GM12878 (cell line): Measurements from ENCODE around the gene PQBP1. TPM values are rescaled to one million over a fixed set of nuclear protein-coding genes. Genes with fewer than 3 reads are reported as not detected.

Source experiments
- BHLHE40 ChIP-seq, 2 experiments: fragments of 450-650 bp in 1 of 2; IDR thresholded peaks; 2 replicates each; pipeline ENCODE4 v1.6.1; 2011 to 2017; ENCODE audit warnings: low read depth in 2 of 2, borderline replicate concordance in 1 of 2, improper control_type of control experiment in 1 of 2, low read length in 1 of 2, mild to moderate bottlenecking in 1 of 2
- CBX5 ChIP-seq: sonication (generic); IDR thresholded peaks from 2 replicates; pipeline ENCODE4 v1.6.1; 2016; ENCODE audit warnings: low read depth, moderate library complexity, mild to moderate bottlenecking, inconsistent platforms
- CREB1 ChIP-seq: IDR thresholded peaks from 2 replicates; pipeline ENCODE4 v1.6.1; 2012; ENCODE audit warnings: low read depth, mild to moderate bottlenecking, inconsistent platforms
- DPF2 ChIP-seq: fragments of 450-650 bp; IDR thresholded peaks from 2 replicates; pipeline ENCODE4 v1.6.1; 2017; ENCODE audit warnings: mild to moderate bottlenecking
- EGR1 ChIP-seq, 2 experiments: IDR thresholded peaks; 1 replicate in 1 of 2; 2 replicates in 1 of 2; pipeline ENCODE4 v1.6.1; 2011 to 2012; ENCODE audit warnings: low read depth in 2 of 2, low read length in 2 of 2, borderline replicate concordance in 1 of 2, mild to moderate bottlenecking in 1 of 2, moderate library complexity in 1 of 2
- EP300 ChIP-seq, 2 experiments: fragments of 150-350 bp in 1 of 2; IDR thresholded peaks; 2 replicates each; pipeline ENCODE4 v1.6.1; 2011 to 2012; ENCODE audit warnings: low read depth in 2 of 2, low read length in 2 of 2, borderline replicate concordance in 1 of 2, improper control_type of control experiment in 1 of 2, inconsistent platforms in 1 of 2; ENCODE audit not compliant: control insufficient read depth in 1 of 2
- HSF1 ChIP-seq: fragments of 150-350 bp; IDR thresholded peaks from 2 replicates; pipeline ENCODE4 v1.6.1; 2014; ENCODE audit warnings: mild to moderate bottlenecking, low read depth, low read length
- IKZF1 ChIP-seq: fragments of 450-650 bp; conservative IDR thresholded peaks from 2 replicates; pipeline ENCODE4 v1.6.1; 2017; ENCODE audit warnings: antibody characterized with exemption, mild to moderate bottlenecking
- IRF4 ChIP-seq: IDR thresholded peaks from 2 replicates; pipeline ENCODE4 v1.6.1; 2011; ENCODE audit warnings: low read depth, low read length
- MEF2A ChIP-seq: IDR thresholded peaks from 2 replicates; pipeline ENCODE4 v1.6.1; 2011; ENCODE audit warnings: low read depth, mild to moderate bottlenecking, low read length, moderate library complexity; ENCODE audit not compliant: insufficient read depth
- MEF2B ChIP-seq: fragments of 450-650 bp; IDR thresholded peaks from 2 replicates; pipeline ENCODE4 v1.6.1; 2018; ENCODE audit warnings: mild to moderate bottlenecking, moderate library complexity; ENCODE audit not compliant: partially characterized antibody, poor library complexity, severe bottlenecking
- MTA2 ChIP-seq: fragments of 450-650 bp; IDR thresholded peaks from 2 replicates; pipeline ENCODE4 v1.6.1; 2016; ENCODE audit warnings: low read depth, mild to moderate bottlenecking, moderate library complexity
- NFIC ChIP-seq: IDR thresholded peaks from 2 replicates; pipeline ENCODE4 v1.6.1; 2012; ENCODE audit warnings: low read depth, mild to moderate bottlenecking, inconsistent platforms, low read length, moderate library complexity
- POU2F2 ChIP-seq: IDR thresholded peaks from 3 replicates; pipeline ENCODE4 v1.6.1; 2011; ENCODE audit warnings: low read depth, mild to moderate bottlenecking, low read length, borderline replicate concordance
- RFX5 ChIP-seq: IDR thresholded peaks from 2 replicates; pipeline ENCODE4 v1.6.1; 2011; ENCODE audit warnings: low read depth, low read length, improper control_type of control experiment
- RUNX3 ChIP-seq: IDR thresholded peaks from 2 replicates; pipeline ENCODE4 v1.6.1; 2012; ENCODE audit warnings: low read length, inconsistent platforms
- SKIL ChIP-seq: fragments of 450-650 bp; IDR thresholded peaks from 2 replicates; pipeline ENCODE4 v1.6.1; 2017; ENCODE audit warnings: mild to moderate bottlenecking, low read depth, inconsistent platforms; ENCODE audit not compliant: poor library complexity, severe bottlenecking
- SMAD1 ChIP-seq: fragments of 450-650 bp; IDR thresholded peaks from 2 replicates; pipeline ENCODE4 v1.6.1; 2018; ENCODE audit warnings: mild to moderate bottlenecking, low read depth; ENCODE audit not compliant: partially characterized antibody
- SP1 ChIP-seq: IDR thresholded peaks from one replicate; pipeline ENCODE4 v1.6.1; 2011; ENCODE audit warnings: low read depth, low read length
- SPI1 ChIP-seq: IDR thresholded peaks from 2 replicates; pipeline ENCODE4 v1.6.1; 2011; ENCODE audit warnings: low read depth, mild to moderate bottlenecking, low read length, moderate library complexity, borderline replicate concordance; ENCODE audit not compliant: insufficient read depth
- SREBF1 ChIP-seq: IDR thresholded peaks from 2 replicates; pipeline ENCODE4 v1.6.1; 2012; ENCODE audit warnings: mild to moderate bottlenecking, low read length
- TAF1 ChIP-seq: IDR thresholded peaks from 2 replicates; pipeline ENCODE4 v1.6.1; 2011; ENCODE audit warnings: mild to moderate bottlenecking, low read depth, low read length, borderline replicate concordance
- TCF12 ChIP-seq: IDR thresholded peaks from 2 replicates; pipeline ENCODE4 v1.6.1; 2011; ENCODE audit warnings: low read depth, mild to moderate bottlenecking, low read length
- ZBTB11 ChIP-seq: fragments of 450-650 bp; formaldehyde crosslinking; IDR thresholded peaks from 2 replicates; pipeline ENCODE4 v1.5.0; 2022; ENCODE audit warnings: mild to moderate bottlenecking, missing genetic modification characterization
- polyA plus RNA-seq, 11 experiments: library from polyadenylated mRNA; depleted of rRNA in 4 of 11; unstranded in 6 of 11; stranded (reverse) in 5 of 11; fragments of >200 nt; fragmentation: Nextera tagmentation in 4 of 11; fragmentation: Illumina TruSeq in 1 of 11; extraction: Ambion mirVana in 4 of 11; extraction: Trizol in 1 of 11; gene quantifications; 1 replicate in 1 of 11; 2 replicates in 10 of 11; pipeline versions ENCODE4 v1.2.1 to v1.2.3, GENCODE V29; 2011 to 2016; ENCODE audit warnings: inconsistent platforms in 2 of 11, missing spikeins in 2 of 11, low read depth in 1 of 11
- total RNA-seq, 4 experiments: library from RNA; depleted of rRNA in 3 of 4; stranded (reverse); fragments of >200 nt in 3 of 4; fragmentation: Illumina TruSeq in 1 of 4; extraction: Trizol in 1 of 4; gene quantifications; 2 replicates each; pipeline versions ENCODE4 v1.2.1 to v1.2.3, GENCODE V29; 2013 to 2021

The PQBP1 gene
- total and polyA plus RNA-seq, 10 of the 15 experiments (the other 5 are each of a cell fraction or from before 2014, with no cell fraction given), result 12.5 to 74.8 (median 68.5) TPM

- TF ChIP-seq RFX5 (no peak), CBX5 (no peak), DPF2 (peak; percentile 62), EP300 (IDR thresholded peaks at IDR 0.05; ENCODE audit: borderline replicate concordance in 1 of 2, control insufficient read depth in 1 of 2, low read depth in 2 of 2, low read length in 2 of 2) (peak; percentile 97 to 98), SPI1 (peak; percentile 17; the same call in 1 of the 2 replicates), MEF2B (peak; percentile 86), SKIL (peak; percentile 74), BHLHE40 (IDR thresholded peaks at IDR 0.05; ENCODE audit: borderline replicate concordance in 1 of 2, low read depth in 2 of 2, low read length in 1 of 2) (peak; percentile 62 to 63; a peak in 3 of 4 replicates), HSF1 (no peak), RUNX3 (peak; percentile 91), IRF4 (peak; percentile 84), SP1 (peak; percentile 83), POU2F2 (peak; percentile 75; the same call in 1 of the 3 replicates), SMAD1 (peak; percentile 65), IKZF1 (peak; percentile 97), MTA2 (peak; percentile 79), SREBF1 (no peak), ZBTB11 (CRISPR knock-in tag) (no peak), CREB1 (peak; percentile 77), TAF1 (0 out of 2 replicates have a peak, but pooled peaks have one; percentile 12), MEF2A (peak; percentile 50; the same call in 1 of the 2 replicates), NFIC (peak; percentile 80), EGR1 (IDR thresholded peaks at IDR 0.05; ENCODE audit: borderline replicate concordance in 1 of 2, low read depth in 2 of 2, low read length in 2 of 2) (no peak), TCF12 (peak; percentile 100)
These were observed 41.1 kb downstream of the PQBP1 start (continued) for GRCh38 chrX:48938721-48939425.
